Glutamatergic neuron (in vitro differentiated cells): ENCODE measurements around the gene RUSC1. TPM values are rescaled to one million over a fixed set of nuclear protein-coding genes. Genes with fewer than 3 reads are reported as not detected.
"Not testable (repeated sequence)": the region's sequence is repeated elsewhere in the genome, so short reads cannot be mapped to it uniquely, and the experiment has no call there.

Source experiments
- DNase-seq: peaks from one replicate; pipeline ENCODE4 v3.0.0; 2022
- H3K27ac Mint-ChIP-seq: one replicate; pipeline ENCODE4 v1.8.0; 2020; ENCODE audit warnings: mild to moderate bottlenecking, mixed read lengths, inconsistent platforms; ENCODE audit not compliant: unreplicated experiment
- H3K27me3 Mint-ChIP-seq: one replicate; pipeline ENCODE4 v1.8.0; 2020; ENCODE audit warnings: mild to moderate bottlenecking, moderate library complexity, mixed read lengths, inconsistent platforms; ENCODE audit not compliant: unreplicated experiment
- H3K36me3 Mint-ChIP-seq: one replicate; pipeline ENCODE4 v1.8.0; 2020; ENCODE audit warnings: mild to moderate bottlenecking, mixed read lengths, inconsistent platforms; ENCODE audit not compliant: unreplicated experiment
- H3K4me1 Mint-ChIP-seq: one replicate; pipeline ENCODE4 v1.8.0; 2020; ENCODE audit warnings: mild to moderate bottlenecking, low read depth, mixed read lengths, inconsistent platforms; ENCODE audit not compliant: unreplicated experiment
- H3K4me3 Mint-ChIP-seq: one replicate; pipeline ENCODE4 v1.8.0; 2020; ENCODE audit warnings: mild to moderate bottlenecking, mixed read lengths, inconsistent platforms; ENCODE audit not compliant: unreplicated experiment
- H3K9me3 Mint-ChIP-seq: one replicate; pipeline ENCODE4 v1.8.0; 2020; ENCODE audit warnings: mild to moderate bottlenecking, moderate library complexity, mixed read lengths, inconsistent platforms; ENCODE audit not compliant: unreplicated experiment
- total RNA-seq: library from RNA; stranded (reverse); fragmentation: NEBNext Ultra II Directional; extraction: Animal tissue kit (Norgen Biotek cat#: 25700); gene quantifications from one replicate; pipeline ENCODE4 v1.2.1, GENCODE V29; 2021; ENCODE audit not compliant: unreplicated experiment
- TF ChIP-seq, protein P1 (sequence below): fragments of 200-600 bp; sonication (generic); IDR thresholded peaks from one replicate; pipeline ENCODE4 v1.5.0; 2021; ENCODE audit not compliant: partially characterized antibody, unreplicated experiment

The RUSC1 gene
- total RNA-seq, 1 donor from 2014 or later = 305 TPM

DNA sequence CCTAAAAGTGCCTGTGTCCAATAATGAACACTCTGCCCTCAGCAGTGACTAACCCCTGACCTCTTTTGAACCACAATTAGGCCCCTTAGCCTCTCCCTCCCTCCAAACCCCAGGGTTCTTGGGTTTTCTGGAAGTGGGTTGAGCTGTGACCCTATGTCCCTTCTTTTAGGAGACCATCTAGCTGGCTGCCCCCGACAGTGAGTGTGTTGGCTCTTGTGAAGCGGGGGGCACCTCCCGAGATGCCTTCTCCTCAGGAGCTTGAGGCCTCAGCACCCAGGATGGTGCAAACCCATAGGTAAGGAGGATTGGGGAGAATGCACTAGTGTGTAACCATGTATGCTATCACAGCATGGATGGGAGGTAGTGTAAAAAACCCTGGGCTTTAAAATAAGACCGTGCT is 7.3 kb downstream of the RUSC1 start:
- DNase-seq = no peak
- Mint-ChIP-seq H3K27me3 (peaks cover 8% of the 10 kb centered on the region), H3K27ac (no peak overlapping the region), H3K9me3 (peaks cover 12% of the 10 kb centered on the region), H3K4me3 (no peak overlapping the region), H3K36me3 (no peaks in the 10 kb centered on the region), H3K4me1 (peaks cover 11% of the 10 kb centered on the region)
- TF ChIP-seq, protein P1, sequence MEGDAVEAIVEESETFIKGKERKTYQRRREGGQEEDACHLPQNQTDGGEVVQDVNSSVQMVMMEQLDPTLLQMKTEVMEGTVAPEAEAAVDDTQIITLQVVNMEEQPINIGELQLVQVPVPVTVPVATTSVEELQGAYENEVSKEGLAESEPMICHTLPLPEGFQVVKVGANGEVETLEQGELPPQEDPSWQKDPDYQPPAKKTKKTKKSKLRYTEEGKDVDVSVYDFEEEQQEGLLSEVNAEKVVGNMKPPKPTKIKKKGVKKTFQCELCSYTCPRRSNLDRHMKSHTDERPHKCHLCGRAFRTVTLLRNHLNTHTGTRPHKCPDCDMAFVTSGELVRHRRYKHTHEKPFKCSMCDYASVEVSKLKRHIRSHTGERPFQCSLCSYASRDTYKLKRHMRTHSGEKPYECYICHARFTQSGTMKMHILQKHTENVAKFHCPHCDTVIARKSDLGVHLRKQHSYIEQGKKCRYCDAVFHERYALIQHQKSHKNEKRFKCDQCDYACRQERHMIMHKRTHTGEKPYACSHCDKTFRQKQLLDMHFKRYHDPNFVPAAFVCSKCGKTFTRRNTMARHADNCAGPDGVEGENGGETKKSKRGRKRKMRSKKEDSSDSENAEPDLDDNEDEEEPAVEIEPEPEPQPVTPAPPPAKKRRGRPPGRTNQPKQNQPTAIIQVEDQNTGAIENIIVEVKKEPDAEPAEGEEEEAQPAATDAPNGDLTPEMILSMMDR = no peak

DNA sequence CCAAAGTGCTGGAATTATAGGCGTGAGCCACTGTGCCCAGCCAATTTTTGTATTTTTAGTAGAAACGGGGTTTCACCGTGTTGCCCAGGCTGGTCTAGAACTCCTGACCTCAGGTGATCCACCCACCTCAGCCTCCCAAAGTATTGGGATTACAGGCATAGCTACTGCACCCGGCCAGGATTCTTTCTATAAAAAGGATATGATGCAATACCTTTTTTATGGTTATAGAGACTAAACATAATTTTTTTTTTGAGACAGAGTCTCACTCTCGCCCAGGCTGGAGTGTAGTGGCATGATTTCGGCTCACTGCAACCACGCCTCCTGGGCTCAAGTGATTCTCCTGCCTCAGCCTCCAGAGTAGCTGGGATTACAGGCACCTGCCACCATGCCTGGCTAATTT is 8.2 kb downstream of the RUSC1 start:
- H3K4me1 Mint-ChIP-seq = peaks cover 11% of the 10 kb centered on the region

DNA sequence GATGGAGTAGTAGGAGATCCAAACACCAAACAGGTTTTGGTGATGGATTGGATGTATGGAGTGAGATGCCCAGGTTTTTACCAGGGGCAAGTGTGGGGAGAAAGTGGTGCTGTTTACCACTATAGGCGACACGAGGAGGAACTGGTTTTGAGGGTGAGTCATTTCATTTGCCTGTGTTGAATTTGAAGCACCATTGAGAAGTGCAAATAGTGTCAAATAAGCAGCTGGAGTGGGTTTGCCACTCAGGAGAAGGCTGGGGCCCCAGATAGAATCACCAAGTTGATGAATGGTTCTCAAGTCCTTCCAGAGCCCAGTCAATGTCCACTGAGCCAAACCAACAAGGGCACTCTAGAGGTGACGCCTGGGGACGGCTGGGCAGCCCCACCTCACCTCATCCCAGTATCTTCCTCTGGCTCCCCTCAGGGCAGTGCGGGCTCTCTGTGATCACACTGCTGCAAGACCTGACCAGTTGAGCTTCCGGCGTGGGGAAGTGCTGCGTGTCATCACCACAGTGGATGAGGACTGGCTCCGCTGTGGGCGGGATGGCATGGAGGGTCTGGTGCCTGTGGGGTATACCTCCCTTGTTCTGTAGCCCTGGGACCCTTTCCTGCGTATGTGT is 9.4 kb downstream of the RUSC1 start:
- Mint-ChIP-seq H3K9me3 (peaks cover 12% of the 10 kb centered on the region), H3K4me1 (peaks cover 11% of the 10 kb centered on the region), H3K27me3 (peaks cover 8% of the 10 kb centered on the region), H3K27ac (no peak overlapping the region), H3K4me3 (peak overlapping the region; percentile 72), H3K36me3 (no peaks in the 10 kb centered on the region)
- no peak for DNase-seq
- TF ChIP-seq, protein P1 = no peak

More for the DNA sequence above, 8.2 kb downstream of the RUSC1 start:
- not testable (repeated sequence) for H3K27ac Mint-ChIP-seq, H3K4me3 Mint-ChIP-seq, H3K27me3 Mint-ChIP-seq, DNase-seq, H3K36me3 Mint-ChIP-seq
- H3K9me3 Mint-ChIP-seq = peaks cover 12% of the 10 kb centered on the region

DNA sequence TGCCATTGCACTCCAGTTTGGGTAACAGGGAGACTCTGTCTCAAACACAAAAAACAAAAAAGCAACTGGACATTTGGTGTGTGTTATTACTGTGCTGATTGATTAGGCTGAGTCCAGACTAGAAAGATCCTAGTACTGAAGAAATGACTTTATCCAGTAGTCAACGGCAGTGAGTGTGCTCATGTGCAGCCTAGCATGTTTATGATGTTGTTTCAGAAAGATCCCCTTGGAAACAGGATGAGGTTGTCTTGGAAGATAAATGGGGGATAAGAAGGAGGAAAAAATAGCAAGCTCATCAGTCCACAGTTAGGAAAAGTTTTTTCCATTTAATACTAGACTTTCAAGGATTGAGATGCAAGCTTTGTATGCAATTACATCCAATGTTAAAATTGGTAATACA is 14.3 kb downstream of the RUSC1 start:
- H3K4me3 Mint-ChIP-seq = no peak overlapping the region
- H3K27ac Mint-ChIP-seq = no peak overlapping the region
- H3K9me3 Mint-ChIP-seq = peaks cover 5% of the 10 kb centered on the region
- TF ChIP-seq, protein P1 = no peak
- H3K36me3 Mint-ChIP-seq = peaks cover 4% of the 10 kb centered on the region
- peaks cover 7% of the 10 kb centered on the region for H3K4me1 Mint-ChIP-seq
- DNase-seq = no peak
- no peaks in the 10 kb centered on the region for H3K27me3 Mint-ChIP-seq

DNA sequence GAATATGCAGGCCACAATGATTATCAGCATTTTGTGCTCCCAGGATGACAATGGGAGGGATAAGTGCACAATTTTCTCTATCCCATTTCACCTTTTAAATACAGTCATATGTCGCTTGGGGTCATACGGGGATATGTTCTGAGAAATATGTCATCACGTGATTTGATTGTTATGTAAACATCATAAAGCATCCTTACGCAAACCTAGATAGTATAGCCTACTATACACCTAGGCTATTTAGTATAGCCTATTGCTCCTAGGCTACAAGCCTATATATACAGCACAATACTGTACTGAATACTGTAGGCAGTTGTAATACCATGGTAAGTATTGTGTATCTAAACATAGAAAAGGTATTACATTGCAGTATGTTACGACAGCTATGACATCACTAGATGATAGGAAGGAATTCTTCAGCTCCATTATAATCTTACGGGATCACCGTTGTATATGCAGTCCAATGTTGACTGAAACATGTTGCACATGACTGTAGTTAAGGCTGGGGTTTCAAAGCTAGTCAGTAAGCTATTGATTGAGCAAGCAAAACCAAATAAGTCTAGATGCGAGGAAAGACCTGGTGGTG is 18.9 kb downstream of the RUSC1 start:
- Mint-ChIP-seq H3K36me3 (peaks cover 4% of the 10 kb centered on the region), H3K9me3 (no peaks in the 10 kb centered on the region), H3K4me3 (no peak overlapping the region), H3K27me3 (no peaks in the 10 kb centered on the region), H3K27ac (no peak overlapping the region), H3K4me1 (no peaks in the 10 kb centered on the region)
- DNase-seq = no peak
- TF ChIP-seq, protein P1 = no peak
